AG08395 (cell line): ENCODE measurements around the gene KRTAP4-8.
"Not testable (repeated sequence)": the region's sequence is repeated elsewhere in the genome, so short reads cannot be mapped to it uniquely, and the experiment has no call there.

Experiments used
- DNase-seq: peaks from one replicate; pipeline ENCODE4 v3.0.0; 2012; ENCODE audit warnings: mixed read lengths, low spot score

The KRTAP4-8 gene

DNA sequence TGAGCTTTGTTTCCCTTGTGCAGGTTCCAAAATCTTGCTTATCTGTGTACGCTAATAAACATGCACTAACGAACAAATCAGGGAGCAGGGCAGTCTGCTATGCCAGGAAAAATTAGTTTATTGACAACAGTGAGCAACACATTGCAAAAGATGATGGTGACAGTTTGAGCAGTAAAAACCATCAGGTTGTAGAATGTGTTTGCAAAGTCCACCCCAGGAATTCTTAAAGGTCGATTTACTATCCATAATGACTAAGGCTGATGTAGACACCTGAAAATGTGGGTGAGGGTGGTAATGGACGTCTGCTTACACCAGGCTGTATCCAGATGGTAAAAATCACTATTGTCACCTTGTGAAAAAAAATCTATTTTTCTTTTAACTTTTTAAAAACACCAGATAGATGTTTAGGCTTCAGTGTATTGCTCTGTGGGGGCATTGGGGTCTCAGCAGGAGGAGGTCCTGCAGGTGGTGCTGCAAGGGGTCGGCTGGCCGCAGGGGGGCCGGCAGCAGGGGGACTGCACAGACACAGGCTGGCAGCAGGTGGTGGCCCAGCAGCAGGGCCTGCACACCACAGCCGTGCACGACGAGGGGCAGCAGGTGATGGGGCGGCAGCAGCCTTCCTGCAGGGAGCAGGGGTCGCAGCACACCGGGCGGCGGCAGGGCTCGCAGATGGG, 32.8 kb downstream of the KRTAP4-8 start:
- not testable (repeated sequence) for DNase-seq

DNA sequence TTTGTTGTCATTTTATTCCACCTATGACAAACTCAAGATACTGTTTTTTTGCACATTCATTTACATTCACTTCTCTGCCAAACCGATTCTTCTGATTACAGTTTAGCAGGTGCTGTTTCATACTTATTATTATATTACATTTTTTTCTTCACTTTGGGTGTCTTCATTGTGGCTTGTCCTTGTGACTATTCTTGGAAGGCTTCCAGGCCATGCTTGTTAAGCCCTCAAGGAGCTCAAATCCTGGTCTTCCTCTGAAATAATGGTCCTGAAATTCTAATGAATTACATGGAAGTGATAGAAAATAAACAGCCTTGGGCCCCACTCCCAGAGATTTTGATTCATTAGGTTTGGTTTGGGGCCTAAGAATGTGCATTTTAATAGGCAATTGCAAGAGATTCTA, 33.6 kb downstream of the KRTAP4-8 start:
- DNase-seq: no peak

DNA sequence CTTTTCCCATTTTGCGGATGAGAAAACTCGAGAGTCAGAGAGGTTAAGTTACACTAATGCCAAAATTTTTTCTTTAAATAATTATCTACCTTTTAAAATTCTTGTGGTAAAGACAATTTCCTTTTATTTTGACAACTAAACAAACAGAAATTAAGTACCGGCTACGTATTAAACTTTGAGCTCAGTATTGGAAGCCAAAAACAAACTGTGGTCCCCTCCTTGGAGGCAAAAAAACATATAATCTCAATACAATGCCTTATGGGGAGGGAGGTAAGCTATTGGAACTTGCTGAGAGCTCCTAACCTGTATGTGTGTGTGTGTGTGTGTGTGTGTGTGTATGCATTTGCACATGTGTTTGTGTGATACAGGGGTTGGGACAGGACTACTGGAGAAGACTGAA, 34.5 kb downstream of the KRTAP4-8 start:
- no peak for DNase-seq

DNA sequence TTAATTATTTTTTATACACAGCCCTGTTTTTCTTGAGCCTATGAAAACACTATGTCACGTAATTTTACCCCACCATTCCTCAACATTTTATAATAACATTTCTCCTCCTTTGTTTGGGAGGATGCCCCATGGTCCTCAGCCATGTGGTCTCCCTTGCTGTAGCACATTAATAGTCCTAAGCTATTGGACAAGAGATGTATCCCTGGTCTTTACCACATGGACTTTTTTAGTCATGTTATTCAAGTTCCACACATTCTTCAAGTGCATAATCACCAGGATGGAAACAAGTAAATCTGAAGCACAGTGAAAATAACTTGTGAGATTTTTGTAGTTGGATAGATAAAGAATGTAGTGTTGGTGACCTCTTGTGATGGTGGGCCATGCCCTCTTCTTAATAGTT, 36.0 kb downstream of the KRTAP4-8 start:
- DNase-seq: peak; percentile 81

DNA sequence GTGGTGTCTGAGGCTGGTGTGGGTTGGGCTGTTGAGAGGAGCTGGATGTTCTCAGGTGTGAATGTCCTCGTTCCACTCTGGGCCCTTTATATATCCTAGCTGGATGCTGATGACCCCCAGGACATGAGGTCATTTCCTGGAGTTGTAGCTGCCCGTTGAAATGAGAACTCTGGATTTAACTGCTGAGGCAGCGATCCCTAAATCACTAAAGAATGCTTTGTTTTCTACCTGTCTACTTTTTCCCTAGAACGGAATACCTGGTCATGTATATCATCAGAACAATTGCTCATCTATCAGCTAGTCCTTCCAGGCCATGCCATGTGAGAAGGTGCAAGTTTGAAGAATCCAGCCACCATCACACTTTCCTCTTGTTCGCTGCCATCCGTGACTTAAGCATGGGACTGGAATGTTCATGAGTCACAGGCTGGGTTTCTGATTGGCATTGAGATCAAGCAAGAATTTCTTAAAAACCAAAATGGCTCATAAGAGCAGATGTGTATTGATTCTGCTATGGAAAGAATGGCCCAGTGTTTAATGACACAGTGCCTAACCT, 37.8 kb downstream of the KRTAP4-8 start, which contains the start of gene KRTAP2-3:
Gene KRTAP2-3 (minus strand): TSS at position 63 of the 553 bp plus-strand sequence. CDS start 64 bp downstream, outside the sequence.
- peak; percentile 75 for DNase-seq

DNA sequence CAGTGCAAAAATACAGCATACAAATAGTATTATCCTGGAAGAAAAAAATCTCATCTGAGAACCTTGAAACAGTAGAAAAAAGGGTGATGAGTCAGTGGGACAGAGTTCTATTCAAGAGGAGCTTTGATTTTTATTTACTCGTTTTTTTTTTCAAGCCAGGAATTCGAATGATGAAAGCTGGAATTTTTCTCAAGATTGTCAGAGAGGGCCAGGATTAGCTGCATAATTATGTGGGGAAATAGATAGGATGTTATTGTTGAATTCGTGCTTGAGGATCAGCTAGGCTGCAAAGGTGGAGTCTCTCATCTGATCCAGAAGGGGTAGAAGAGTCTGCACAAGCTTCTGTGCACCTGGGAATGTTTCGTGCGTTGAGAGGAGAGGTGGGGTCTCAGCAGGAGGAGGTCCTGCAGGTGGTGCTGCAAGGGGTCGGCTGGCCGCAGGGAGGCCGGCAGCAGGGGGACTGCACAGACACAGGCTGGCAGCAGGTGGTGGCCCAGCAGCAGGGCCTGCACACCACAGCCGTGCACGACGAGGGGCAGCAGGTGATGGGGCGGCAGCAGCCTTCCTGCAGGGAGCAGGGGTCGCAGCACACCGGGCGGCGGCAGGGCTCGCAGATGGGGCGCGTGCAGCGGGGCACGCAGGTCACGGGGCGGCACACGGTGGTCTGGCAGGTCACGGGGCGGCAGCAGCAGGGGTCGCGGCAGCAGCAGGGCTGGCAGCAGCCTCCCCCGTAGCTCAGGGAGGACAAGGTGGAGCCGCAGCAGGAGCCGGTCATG, 38.5 kb downstream of the KRTAP4-8 start:
- DNase-seq: peak; percentile 68

DNA sequence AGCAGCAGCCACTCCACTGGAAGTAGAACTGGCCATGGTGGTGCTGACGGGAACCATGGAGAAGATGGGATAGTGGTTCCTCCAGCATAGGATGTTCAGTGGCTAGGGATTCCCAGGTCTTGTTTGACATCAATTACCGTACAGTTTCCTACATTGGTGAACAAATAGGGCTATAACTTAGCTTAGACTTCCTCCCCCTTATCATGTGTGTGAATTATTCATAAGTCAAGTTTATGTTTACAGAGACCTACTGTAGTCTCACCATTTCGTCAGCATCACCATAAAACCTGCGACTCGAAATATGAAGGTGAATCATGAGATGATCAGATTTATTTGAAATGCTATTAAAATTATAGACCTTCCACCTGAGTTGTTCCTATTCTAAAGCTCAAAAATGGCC, 39.2 kb downstream of the KRTAP4-8 start:
- no peak for DNase-seq

DNA sequence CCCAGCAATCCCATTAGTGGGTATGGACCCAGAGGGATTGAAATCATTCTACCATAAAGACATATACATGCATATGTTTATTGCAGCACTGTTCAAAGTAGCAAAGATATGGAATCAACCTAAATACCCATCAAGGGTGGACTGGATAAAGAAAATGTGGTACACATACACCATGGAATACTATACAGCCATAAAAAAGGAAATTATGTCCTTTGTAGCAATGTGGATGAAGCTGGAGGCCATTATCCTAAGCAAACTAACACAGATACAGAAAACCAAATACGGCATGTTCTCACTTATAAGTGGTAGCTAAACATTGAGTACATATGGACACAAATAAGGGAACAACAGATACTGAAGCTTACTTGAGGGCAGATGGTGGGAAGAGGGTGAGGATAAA, 40.4 kb downstream of the KRTAP4-8 start:
- DNase-seq: no peak

DNA sequence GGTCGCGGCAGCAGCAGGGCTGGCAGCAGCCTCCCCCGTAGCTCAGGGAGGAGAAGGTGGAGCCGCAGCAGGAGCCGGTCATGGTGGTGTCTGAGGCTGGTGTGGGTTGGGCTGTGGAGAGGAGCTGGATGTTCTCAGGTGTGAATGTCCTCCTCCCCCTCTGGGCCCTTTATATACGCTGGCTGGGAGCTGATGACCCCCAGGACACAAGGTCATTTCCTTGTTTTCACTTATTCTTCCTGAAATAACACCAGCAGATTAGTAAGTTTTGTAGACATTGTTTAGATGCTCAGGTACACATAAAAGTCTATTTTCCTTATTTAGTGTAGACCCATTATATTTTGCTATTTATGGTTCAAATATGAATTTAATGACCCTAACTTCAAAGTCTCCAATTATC, 42.8 kb downstream of the KRTAP4-8 start, which contains the start of gene KRTAP2-2:
Gene KRTAP2-2 (minus strand): TSS at position 101 of the 400 bp plus-strand sequence. CDS start 19 bp downstream, at position 82.
- DNase-seq: not testable (repeated sequence)

DNA sequence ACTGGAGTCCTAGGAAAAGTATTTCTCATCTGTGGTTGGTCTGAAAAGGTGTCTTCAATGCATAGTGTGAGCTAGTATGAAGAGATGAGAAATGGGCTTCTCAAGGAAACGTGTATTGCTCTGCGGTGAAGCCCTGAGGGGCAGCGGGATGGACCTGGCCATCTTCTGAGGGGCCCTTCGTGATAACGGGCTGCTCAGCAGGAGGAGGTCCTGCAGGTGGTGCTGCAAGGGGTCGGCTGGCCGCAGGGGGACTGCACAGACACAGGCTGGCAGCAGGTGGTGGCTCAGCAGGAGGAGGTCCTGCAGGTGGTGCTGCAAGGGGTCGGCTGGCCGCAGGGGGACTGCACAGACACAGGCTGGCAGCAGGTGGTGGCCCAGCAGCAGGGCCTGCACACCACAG, 43.4 kb downstream of the KRTAP4-8 start:
- DNase-seq: not testable (repeated sequence)

DNA sequence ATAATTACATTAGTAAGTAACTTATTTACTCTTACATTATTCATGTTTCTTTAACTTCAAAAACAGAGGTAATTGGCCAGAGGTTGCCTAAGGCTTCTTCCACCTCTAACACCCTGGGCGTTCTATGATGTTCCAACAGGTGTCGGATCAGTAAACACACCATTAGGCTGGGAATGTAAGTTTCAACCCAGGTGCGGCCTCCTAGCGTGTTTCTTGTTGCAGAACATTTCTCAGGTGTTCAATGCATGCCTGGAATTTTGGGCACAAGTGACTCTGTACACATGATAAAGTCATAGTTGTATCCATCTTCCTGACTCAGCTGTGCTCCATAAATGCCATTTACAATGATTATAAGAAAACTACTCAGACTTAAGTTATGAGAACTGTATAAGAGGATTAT, 43.9 kb downstream of the KRTAP4-8 start:
- no peak for DNase-seq

DNA sequence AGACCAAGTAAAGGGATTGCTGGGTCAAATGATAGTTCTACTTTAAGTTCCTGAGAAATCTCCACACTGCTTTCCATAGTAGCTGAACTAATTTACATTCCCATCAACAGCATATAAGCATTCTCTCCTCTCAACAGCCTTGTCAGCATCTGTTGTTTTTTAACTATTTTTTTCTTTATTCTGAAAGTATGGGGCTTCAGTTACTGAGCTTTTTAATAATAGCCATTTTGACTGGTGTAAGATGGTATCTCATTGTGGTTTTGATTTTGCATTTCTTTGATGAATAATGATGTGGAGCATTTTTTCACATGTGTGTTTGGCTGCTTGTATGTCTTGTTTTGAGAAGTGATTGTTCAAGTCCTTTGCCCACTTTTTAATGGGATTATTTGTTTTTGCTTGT, 45.4 kb downstream of the KRTAP4-8 start:
- no peak for DNase-seq

DNA sequence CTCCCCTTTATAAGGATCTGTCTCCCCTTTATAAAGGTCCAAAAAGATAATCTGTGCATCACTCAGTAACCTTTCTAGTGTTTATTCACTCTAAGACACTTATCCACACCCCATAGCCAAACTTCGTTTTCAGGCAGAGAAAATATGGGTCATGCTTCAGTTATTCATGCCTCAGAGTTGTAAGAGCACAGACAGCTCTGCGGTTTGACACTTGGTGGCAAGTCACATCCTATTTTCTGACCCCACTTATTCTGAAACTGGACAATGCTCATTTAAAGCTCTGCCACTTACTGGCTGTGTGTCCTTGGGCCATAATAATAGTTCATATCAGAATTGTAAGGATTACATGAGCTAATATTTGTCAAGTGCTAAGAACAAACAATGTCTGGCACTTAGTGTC, 48.8 kb downstream of the KRTAP4-8 start:
- DNase-seq: peak; percentile 69

DNA sequence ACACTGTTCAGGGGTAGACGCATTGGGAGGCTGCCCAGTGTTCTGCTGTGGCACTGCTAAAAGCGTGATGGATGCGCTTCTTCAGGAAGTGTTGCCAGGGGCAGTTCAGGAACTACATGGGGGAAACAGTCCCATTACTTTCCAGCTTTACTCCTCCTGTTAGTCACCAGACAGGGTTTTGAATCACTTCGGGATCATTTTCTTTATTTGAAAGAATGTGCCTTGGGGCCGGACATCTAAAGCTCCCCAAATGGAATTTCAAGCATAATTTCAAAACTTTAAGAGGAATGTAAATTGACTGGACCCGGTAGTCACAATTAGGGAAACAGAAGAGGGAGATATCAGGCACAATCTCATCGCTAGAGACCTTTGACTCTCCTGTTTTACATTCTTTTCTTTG, 49.5 kb downstream of the KRTAP4-8 start:
- DNase-seq: peak; percentile 74
